Neural cell (in vitro differentiated cells): ENCODE data around the gene TMEM208. TPM values are rescaled to one million over a fixed set of nuclear protein-coding genes. Genes with fewer than 3 reads are reported as not detected.

ENCODE experiments used
- H2AFZ ChIP-seq: fragments of 200-600, 300-800 bp; sonication (generic), shearing (Covaris generic); 2 replicates; pipeline ENCODE4 v1.6.0; 2014; ENCODE audit warnings: low read depth, mild to moderate bottlenecking, antibody characterized with exemption, low read length, moderate library complexity
- H3F3A ChIP-seq: fragments of 200-600 bp; shearing (Covaris generic); 2 replicates; pipeline ENCODE4 v1.6.1; 2016; ENCODE audit warnings: mild to moderate bottlenecking, moderate library complexity, mixed read lengths, antibody characterized with exemption, low read length; ENCODE audit not compliant: insufficient read depth, poor library complexity, severe bottlenecking
- H3K27ac ChIP-seq: fragments of 200-600, 300-800 bp; sonication (generic), shearing (Covaris generic); 2 replicates; pipeline ENCODE4 v1.5.1; 2014; ENCODE audit warnings: mild to moderate bottlenecking, low read length, moderate library complexity
- H3K27me3 ChIP-seq: fragments of 300-800, 200-600 bp; sonication (generic), shearing (Covaris generic); 2 replicates; pipeline ENCODE4 v1.6.0; 2014; ENCODE audit warnings: mild to moderate bottlenecking, low read depth, low read length, moderate library complexity; ENCODE audit not compliant: insufficient read depth
- H3K36me3 ChIP-seq: fragments of 300-800, 200-600 bp; sonication (generic), shearing (Covaris generic); 2 replicates; pipeline ENCODE4 v1.5.1; 2014; ENCODE audit warnings: mild to moderate bottlenecking, antibody characterized with exemption, low read length, moderate library complexity; ENCODE audit not compliant: insufficient read depth
- H3K4me2 ChIP-seq: fragments of 300-800, 200-600 bp; sonication (generic), shearing (Covaris generic); 2 replicates; pipeline ENCODE4 v1.6.0; 2014; ENCODE audit warnings: mild to moderate bottlenecking, low read length
- H3K4me3 ChIP-seq: fragments of 300-800, 200-600 bp; sonication (generic), shearing (Covaris generic); 2 replicates; pipeline ENCODE4 v1.5.1; 2014; ENCODE audit warnings: mild to moderate bottlenecking, low read length, moderate library complexity
- H3K79me2 ChIP-seq: fragments of 200-600 bp; shearing (Covaris generic); replicated peaks from 2 replicates; pipeline ENCODE4 v1.6.0; 2014; ENCODE audit warnings: mild to moderate bottlenecking, low read length, moderate library complexity; ENCODE audit not compliant: insufficient read depth
- H3K9ac ChIP-seq: fragments of 300-800, 200-600 bp; sonication (generic), shearing (Covaris generic); 2 replicates; pipeline ENCODE4 v1.6.1; 2016; ENCODE audit warnings: mild to moderate bottlenecking, low read length, mixed read lengths
- H3K9me2 ChIP-seq: fragments of 200-600 bp; shearing (Covaris generic); 2 replicates; pipeline ENCODE4 v1.6.1; 2016; ENCODE audit warnings: mild to moderate bottlenecking, low read length, mixed read lengths; ENCODE audit not compliant: insufficient read depth
- H3K9me3 ChIP-seq: fragments of 200-600, 300-800 bp; sonication (generic), shearing (Covaris generic); 2 replicates; pipeline ENCODE4 v1.6.1; 2016; ENCODE audit warnings: mild to moderate bottlenecking, mixed run types, low read length, moderate library complexity, mixed read lengths
- H4K20me1 ChIP-seq: fragments of 200-600 bp; shearing (Covaris generic); 2 replicates; pipeline ENCODE4 v1.6.1; 2016; ENCODE audit warnings: mild to moderate bottlenecking, mixed run types; ENCODE audit not compliant: insufficient read depth
- CTCF ChIP-seq: fragments of 450-650 bp; IDR thresholded peaks from 2 replicates; pipeline ENCODE4 v1.5.1; 2014; ENCODE audit warnings: antibody characterized with exemption, mild to moderate bottlenecking, moderate library complexity; ENCODE audit not compliant: poor library complexity, severe bottlenecking
- EP300 ChIP-seq: fragments of 450-650 bp; conservative IDR thresholded peaks from 2 replicates; pipeline ENCODE4 v1.6.1; 2014; ENCODE audit warnings: antibody characterized with exemption, mild to moderate bottlenecking, moderate library complexity; ENCODE audit not compliant: poor library complexity, severe bottlenecking
- EZH2 ChIP-seq: fragments of 200-600, 300-800 bp; shearing (Covaris generic), sonication (generic); IDR thresholded peaks from 2 replicates; pipeline ENCODE4 v1.6.1; 2014; ENCODE audit warnings: antibody characterized with exemption, low read length, borderline replicate concordance, mild to moderate bottlenecking; ENCODE audit not compliant: insufficient read depth, poor library complexity, severe bottlenecking
- MXI1 ChIP-seq: fragments of 450-650 bp; conservative IDR thresholded peaks from 2 replicates; pipeline ENCODE4 v1.6.1; 2014; ENCODE audit warnings: antibody characterized with exemption, mild to moderate bottlenecking; ENCODE audit not compliant: poor library complexity, severe bottlenecking
- POLR2AphosphoS5 ChIP-seq: IDR thresholded peaks from 2 replicates; pipeline ENCODE4 v1.6.1; 2012
- RAD21 ChIP-seq: fragments of 450-650 bp; conservative IDR thresholded peaks from 2 replicates; pipeline ENCODE4 v1.6.1; 2014; ENCODE audit warnings: antibody characterized with exemption, mild to moderate bottlenecking, moderate library complexity
- REST ChIP-seq: IDR thresholded peaks from 2 replicates; pipeline ENCODE4 v1.6.1; 2012; ENCODE audit warnings: borderline replicate concordance
- SMC3 ChIP-seq: fragments of 450-650 bp; conservative IDR thresholded peaks from 2 replicates; pipeline ENCODE4 v1.6.1; 2014; ENCODE audit warnings: antibody characterized with exemption, mild to moderate bottlenecking, moderate library complexity; ENCODE audit not compliant: poor library complexity
- TAF1 ChIP-seq: IDR thresholded peaks from 2 replicates; pipeline ENCODE4 v1.6.1; 2012; ENCODE audit warnings: low read depth
- polyA plus RNA-seq: library from polyadenylated mRNA; depleted of rRNA; stranded (reverse); fragments of >200 nt; gene quantifications from 2 replicates; pipeline ENCODE4 v1.2.3, GENCODE V29; 2014

TMEM208 gene
- polyA plus RNA-seq, 1 donor from 2014 or later: 53.5 TPM

- H4K20me1 ChIP-seq: no peaks in the 10 kb centered on the region
- no peak overlapping the region for H3K4me3 ChIP-seq
- H3F3A ChIP-seq: no peaks in the 10 kb centered on the region
- no peak overlapping the region for H3K4me2 ChIP-seq
- peaks cover 15% of the 10 kb centered on the region for H3K79me2 ChIP-seq
- no peaks in the 10 kb centered on the region for H3K36me3 ChIP-seq
- H3K9me3 ChIP-seq: no peaks in the 10 kb centered on the region
- no peak overlapping the region for H2AFZ ChIP-seq
- no peaks in the 10 kb centered on the region for H3K27me3 ChIP-seq
- H3K9me2 ChIP-seq: no peaks in the 10 kb centered on the region
- TF ChIP-seq EP300: no peak
- no peak for TF ChIP-seq RAD21
- TF ChIP-seq EZH2: no peak
- no peak for TF ChIP-seq POLR2AphosphoS5
- no peak for TF ChIP-seq CTCF
- no peak for TF ChIP-seq REST
- TF ChIP-seq MXI1: no peak
- no peak for TF ChIP-seq SMC3
- TF ChIP-seq TAF1: no peak
- no peak overlapping the region for H3K9ac ChIP-seq
- no peak overlapping the region for H3K27ac ChIP-seq
These were observed 30.0 kb upstream of the TMEM208 start for GRCh38 chr16:67196881-67197280.

GRCh38 chr16:67197704-67198103 lies 29.2 kb upstream of the TMEM208 start:
- Histone ChIP-seq H3K27me3 (no peaks in the 10 kb centered on the region), H2AFZ (no peak overlapping the region), H3K79me2 (peaks cover 9% of the 10 kb centered on the region), H3F3A (no peaks in the 10 kb centered on the region), H3K27ac (no peak overlapping the region), H3K4me3 (no peak overlapping the region), H3K9me3 (no peaks in the 10 kb centered on the region), H3K4me2 (no peak overlapping the region), H4K20me1 (no peaks in the 10 kb centered on the region), H3K9ac (no peak overlapping the region), H3K9me2 (no peaks in the 10 kb centered on the region), H3K36me3 (no peaks in the 10 kb centered on the region)
- no peak for TF ChIP-seq MXI1
- no peak for TF ChIP-seq POLR2AphosphoS5

- Histone ChIP-seq H3K9ac (no peak overlapping the region), H3F3A (no peaks in the 10 kb centered on the region), H3K36me3 (no peaks in the 10 kb centered on the region), H3K79me2 (peaks cover 3% of the 10 kb centered on the region), H3K27ac (no peak overlapping the region), H4K20me1 (no peaks in the 10 kb centered on the region), H3K4me3 (no peak overlapping the region), H3K9me2 (no peaks in the 10 kb centered on the region), H3K27me3 (no peaks in the 10 kb centered on the region), H3K9me3 (no peaks in the 10 kb centered on the region), H3K4me2 (no peak overlapping the region), H2AFZ (no peak overlapping the region)
- TF ChIP-seq CTCF (peak; percentile 40), EP300 (no peak), RAD21 (no peak)
These were observed 28.6 kb upstream of the TMEM208 start for GRCh38 chr16:67198238-67198734.
